Activated CD4-positive, alpha-beta T cell treated with anti-CD3 and anti-CD28 coated beads for 24 hours (primary cell): ENCODE data around the gene PRKACA.
A peak's percentile ranks its signal among the peaks of the same experiment; 100 is the strongest.
"Not testable (repeated sequence)": the region's sequence is repeated elsewhere in the genome, so short reads cannot be mapped to it uniquely, and the experiment has no call there.

Source experiments
- DNase-seq, 2 donors: peaks; one replicate each; pipeline ENCODE4 v3.0.0-alpha.2; 2020; ENCODE audit warnings: low read depth in 2 of 2

The PRKACA gene

DNA sequence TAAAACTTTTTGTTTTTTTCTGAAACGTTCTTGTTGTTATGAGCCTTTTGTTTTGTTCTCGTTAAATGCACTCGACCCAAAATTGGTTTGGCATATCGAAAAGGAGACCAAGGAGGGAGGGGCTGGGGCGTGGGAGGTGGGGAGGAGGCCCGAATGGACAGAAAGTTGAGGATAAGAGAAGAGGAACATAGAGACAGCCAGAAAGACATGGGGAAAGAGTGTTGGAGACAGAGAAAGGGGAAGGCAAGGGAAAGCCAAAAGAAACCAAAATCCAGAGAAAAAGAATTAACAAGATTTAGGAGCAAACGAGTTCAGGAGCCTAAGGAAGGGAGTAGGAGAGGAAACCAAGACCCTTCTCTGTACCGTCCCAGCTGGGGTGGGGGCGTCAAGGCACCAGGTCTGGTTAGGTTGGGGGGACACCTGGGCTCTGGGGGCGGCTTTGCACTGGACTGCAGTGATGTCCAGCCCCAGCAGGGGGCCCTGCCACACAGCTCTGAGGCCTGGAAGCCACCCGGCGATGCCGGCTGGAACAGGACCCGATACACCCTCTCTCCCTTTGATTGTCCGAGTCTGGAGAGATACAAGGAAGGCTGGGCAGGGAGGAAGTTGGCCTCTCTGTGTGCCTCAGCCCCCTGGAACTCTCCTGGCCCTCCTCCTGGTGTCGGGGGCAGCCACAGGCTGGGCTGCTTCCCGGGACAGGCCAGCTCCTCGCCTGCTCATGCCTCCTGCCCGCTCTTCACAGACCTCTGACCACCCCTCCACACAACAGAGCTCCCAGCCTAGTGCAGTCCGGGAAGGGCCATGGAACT is 30.4 kb upstream of the PRKACA start:
- peak; percentile 17 to 39 for DNase-seq

DNA sequence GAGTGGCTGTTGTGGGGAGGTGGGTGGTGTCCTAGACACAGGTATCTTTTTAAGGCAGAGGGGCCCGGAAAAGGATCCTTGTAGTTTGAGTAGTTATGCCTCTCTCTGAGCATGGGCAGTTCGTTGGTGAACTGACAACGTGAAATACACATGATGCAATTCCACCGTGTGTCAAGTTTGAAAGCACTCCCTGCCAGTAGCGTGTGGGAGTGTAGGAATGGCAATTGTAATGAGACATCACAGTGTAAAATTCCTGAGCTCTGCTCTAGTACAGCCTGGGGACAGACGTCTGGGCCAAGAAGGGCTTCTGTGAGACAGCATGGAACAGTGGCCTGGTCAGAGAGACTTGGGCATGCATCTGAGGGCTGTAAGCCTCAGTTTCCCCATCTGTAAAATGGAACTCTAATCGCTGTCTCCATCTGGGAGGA is 29.2 kb upstream of the PRKACA start:
- DNase-seq, result no peak

DNA sequence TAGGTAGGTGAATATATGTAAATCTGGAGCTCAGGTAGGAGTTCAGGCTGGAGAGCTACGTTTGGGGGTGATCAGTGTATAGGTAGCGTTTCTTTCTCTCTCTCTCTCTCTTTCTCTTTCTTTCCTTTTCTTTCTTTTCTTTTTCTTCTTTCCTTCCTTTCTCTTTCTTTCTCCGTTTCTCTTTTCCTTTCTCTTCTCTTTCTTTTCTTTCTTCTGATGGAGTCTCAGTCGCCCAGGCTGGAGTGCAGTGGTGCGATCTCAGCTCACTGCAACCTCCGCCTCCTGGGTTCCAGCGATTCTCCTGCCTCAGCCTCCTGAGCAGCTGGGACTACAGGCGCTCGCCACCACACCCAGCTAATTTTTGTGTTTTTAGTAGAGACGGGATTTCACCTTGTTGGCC is 28.6 kb upstream of the PRKACA start:
- not testable (repeated sequence) for DNase-seq

DNA sequence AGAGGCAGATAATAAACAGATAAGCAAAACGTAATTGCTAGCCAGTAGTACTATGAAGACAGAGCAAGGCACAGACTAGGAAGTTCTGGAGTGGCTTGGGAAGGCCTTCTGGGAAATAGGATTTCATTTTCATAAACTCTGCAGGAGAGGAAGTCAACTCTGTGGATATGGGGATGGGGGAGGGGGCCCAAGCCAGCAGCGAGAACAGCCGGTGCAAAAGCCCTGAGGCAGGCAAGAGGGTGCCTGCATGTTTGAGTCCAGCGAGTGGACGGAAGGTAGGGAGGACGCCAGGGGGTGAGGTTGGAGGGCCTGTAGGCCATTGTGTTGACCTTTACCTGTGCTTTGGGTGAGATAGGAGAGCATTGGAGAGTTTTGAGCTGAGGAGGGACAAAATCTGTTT is 27.8 kb upstream of the PRKACA start:
- DNase-seq, result no peak

DNA sequence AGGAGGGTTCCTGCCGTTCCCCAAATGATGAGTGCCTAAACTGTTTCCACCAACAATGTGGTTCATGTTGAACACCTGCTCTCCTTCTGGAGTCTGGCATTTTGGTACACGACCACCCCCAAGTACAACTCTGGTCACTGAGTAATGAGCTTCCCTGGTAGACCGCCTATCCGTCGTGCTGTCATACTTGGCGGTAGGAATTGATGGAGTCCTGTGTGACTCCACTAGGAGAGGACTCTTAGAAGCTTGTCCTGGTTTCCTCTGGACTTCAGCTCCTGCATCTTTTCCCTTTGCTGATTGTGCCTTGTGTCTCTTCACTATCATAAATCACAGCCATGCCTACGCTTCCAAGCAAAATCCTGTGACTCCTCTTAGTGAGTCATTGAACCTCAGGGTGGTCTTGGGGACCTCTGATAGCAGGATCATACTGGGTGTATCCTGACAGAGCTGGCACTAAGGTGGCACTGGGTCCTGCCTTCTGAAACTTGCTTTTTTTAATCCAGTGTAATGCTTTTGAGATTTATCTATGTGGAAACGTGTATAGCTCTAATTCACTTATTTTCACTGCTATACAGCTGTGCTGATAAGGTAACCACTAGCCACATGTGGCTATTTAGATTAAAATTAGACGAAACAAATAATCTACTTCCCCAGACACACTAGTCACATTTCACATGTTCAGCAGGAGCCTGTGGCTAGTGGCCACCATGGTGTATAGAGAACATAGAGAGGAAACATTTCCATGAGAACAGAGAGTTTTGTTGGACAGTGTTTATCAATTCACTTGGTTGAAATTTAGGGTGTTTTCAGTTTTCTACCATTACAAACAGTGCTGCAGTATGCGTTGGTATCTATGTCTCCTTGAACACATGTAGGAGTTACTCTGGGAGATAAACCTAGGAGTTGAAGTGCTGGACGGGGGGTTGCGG is 25.0 kb upstream of the PRKACA start:
- no peak for DNase-seq

DNA sequence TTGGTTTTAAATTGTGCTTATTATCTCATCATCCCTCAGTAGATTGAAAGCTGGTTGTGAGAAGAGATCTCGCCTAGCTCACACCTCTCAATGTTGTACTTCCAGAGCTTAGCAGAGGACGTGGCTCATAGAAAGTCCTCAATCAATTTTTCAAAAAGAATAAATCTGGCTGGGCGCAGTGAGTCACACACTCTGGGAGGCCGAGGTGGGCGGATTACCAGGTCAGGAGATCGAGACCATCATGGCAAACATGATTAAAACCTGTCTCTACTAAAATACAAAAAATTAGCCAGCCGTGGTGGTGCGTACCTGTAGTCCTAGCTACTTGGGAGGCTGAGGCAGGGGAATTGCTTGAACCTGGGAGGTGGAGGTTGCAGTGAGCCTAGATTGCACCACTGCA is 23.5 kb upstream of the PRKACA start:
- no peak for DNase-seq

DNA sequence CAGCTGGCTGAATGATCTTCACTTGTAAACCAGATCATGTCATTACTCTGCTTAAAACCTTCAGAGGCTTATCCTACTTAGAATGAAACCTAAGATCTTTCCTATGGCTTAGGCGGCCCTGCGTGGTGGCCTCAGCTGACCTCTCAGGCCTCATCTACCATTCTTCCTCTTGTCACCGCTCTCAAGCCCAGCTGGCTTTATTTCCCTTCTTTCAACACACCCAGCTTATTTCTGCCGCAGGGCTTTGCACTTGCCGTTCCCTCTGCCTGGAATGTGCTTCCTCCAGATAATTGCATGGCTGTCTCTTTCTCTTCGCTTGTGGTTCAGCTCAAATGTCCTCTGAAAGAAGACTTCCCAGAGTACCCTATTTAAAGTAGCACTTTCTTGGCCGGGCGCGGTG is 22.4 kb upstream of the PRKACA start:
- no peak for DNase-seq

DNA sequence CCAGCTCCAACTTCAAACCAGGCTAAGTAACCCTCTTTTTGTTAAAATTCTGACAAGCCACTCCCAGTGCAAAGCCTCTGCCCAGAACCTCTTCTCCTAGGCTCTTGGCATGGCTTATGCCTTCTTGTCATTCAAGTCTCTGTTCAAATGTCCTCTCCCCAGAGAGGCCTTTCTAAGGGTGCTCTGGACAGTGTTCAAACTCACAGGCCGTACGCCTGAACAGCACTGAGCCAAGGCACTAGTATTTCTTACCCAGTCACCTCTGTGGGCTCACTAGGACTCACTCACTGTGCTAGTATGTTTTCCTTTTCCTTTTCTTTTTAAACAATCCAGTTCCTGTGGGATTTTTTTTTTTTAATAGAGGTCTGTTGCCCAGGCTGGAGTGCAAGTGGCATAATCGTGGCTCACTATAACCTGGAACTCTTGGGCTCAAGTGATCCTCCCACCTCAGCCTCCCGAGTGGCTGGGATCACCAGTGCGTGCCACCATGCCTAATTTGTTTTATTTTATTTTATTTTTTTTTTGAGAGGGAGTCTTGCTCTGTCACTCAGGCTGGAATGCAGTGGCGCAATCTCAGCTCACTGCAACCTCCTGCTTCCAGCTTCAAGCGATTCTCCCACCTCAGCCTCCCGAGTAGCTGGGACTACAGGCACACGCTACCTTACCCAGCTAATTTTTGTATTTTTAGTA is 21.2 kb upstream of the PRKACA start:
- DNase-seq, result no peak

DNA sequence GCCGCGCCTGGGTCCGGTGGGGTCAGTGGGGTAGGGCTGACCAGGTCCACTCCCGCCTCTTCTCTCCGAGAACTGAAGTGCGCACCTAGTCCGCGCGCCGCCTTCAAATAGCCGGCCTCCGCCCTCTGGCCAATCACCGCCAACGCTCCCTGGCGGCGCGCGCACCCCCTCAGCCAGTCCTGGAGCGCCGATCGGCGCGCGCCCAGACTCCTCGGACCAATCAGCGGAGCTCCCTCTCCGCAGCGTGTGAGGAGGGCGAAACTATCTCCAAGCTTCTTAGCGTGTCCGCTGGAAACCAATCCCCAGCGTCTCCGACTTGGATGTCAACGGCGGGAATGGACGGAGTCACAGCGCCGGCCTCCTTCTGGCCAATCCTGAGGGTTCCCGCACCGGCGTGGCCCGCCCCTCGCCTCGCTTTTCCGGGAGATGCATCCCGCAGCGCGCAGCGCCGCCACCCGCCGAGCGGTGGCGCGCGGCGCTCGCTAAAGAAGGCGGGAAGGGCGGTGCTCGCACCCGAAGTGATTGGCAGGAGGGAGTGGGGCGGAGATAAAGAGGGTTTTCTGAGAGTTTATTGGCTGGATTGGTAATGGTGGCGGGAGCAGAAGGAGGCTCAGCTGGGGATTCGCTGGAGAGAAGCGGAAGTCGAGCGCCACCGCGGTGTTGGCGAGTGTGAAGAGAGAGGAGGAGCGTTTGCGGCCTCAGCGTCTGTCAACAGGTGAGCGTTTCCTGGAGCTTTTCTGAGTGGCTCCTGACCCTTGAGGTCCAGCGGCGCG is 19.1 kb upstream of the PRKACA start, which contains the start of gene ASF1B:
TSS of gene ASF1B (minus strand) at position 81 of the 773 bp plus-strand sequence. CDS start 133 bp downstream, outside the sequence.
- DNase-seq, result peak; percentile 93 to 94

DNA sequence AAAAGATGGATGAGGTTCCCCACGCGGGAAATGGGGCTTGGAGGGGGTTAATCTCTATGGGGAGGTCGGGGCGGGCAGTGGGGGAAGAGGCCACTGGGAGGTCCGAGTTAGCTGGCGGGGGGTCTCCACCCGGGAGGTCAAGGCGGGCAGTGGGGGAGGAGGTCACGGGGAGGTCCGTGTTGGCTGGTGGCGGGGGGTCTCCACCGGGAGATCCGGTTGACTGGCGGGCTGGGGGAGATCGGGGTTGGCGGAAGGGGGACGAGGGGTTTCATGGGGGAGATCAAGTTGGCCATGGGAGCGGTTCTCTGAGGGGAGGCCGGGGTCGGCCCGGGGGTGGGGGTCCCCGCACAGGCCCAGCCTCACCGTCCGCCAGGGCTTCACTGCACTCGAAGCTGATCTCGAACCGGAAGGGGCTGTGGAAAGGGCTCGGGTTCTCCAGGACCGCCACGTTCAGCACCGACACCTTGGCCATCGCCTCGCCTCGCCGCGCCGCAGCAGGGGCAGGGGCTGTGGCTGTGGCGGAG is 18.5 kb upstream of the PRKACA start:
- no peak for DNase-seq

DNA sequence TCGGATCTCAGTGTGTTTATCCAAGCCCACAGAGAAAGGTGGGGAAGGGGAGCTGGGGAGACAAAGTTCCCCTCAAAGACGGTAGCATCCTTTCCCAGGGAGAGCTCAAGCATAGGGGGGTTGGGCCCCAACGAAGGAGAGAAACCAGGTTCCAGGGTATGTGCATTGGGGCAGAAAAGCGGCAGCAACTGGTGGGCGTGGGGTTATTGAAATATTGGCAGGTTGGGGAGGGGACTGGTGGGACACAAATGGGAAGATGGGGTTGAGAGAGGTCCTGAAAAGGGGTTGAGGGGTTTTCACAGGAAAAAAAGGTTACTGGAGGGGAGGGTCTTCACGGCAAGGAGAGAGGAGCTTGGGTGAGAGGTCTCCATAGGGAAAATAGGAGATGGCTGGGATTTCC is 17.8 kb upstream of the PRKACA start:
- DNase-seq, result no peak

DNA sequence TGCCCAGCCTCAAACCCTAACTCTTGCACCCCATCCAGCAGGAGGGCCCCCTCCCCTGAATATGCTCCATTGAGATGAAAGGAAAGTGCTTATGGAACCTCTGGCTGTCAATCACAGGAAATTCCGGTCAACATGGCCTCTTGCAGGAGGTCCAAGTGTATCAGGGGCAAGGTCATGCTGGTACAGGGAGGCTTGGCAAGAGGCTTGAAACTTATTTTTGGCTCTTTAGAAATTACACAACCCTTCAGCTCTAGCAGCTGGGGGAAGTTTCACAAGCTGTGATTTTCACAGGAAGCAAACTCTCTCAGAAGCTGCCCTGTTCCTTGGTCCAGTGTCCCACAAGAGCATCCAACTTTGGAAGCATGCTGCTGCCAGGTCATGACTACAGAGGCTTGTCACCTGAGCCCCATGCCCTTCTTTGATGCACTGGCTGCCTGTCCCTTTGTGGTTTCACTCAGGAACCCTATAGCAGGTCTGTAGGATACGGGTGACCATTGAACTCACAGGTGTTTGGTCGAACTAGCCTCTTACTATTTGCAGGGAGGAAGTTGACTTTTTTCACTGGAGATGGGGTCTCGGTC is 10.5 kb upstream of the PRKACA start:
- no peak for DNase-seq

DNA sequence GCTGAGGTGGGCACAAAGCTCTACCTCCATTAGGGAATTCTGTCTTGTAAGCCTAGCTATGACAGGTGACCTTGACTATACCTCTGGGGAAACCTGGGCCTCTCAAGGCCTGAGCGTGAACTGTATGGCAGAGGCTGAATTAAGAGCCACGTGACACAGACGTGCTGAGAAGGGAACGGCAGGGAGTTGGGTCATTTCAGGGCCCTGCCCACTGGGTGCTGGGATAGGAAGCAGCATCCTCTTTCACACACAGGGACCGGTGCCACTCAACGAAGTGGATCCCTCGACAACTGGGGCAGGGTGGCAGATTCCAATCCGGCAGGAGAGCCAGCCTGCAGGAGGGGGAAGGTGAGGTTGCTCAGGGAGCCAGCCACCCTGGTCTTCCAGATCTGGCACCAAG is 9.6 kb upstream of the PRKACA start:
- DNase-seq, result no peak

DNA sequence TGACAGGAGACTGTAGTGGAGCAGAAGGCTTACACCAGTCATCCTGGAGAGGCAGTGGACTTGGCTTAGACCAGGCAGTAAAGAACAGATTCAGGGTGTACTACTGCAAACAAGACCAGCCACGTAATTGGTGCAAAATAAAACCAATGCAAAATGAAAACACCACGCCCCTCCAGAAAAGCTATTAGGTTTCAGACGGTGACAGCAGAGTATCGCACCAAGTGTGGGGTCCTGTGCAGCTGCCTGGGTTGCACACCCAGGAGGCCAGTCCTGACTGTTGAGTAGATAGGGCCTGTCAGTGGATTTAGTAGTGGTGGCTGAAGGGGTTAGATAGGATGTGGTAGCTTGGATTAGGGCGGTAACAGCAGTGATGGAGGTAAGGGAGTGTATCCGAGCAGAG is 5.4 kb upstream of the PRKACA start:
- DNase-seq, result no peak

DNA sequence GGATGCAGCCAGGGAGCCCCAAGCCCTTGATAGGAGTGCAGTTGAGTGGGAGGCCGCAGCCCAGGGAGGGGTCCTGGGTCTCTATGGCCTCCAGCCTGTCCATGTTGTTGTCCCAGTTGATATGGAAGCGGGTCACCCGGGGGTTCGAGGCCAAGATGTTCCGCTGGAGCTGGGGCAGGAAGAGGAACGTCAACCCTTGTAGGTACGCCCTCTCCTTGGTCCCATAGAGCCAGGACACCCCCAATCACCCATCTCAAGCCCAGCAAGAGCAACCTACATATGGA is 2.9 kb upstream of the PRKACA start:
- DNase-seq, result no peak

DNA sequence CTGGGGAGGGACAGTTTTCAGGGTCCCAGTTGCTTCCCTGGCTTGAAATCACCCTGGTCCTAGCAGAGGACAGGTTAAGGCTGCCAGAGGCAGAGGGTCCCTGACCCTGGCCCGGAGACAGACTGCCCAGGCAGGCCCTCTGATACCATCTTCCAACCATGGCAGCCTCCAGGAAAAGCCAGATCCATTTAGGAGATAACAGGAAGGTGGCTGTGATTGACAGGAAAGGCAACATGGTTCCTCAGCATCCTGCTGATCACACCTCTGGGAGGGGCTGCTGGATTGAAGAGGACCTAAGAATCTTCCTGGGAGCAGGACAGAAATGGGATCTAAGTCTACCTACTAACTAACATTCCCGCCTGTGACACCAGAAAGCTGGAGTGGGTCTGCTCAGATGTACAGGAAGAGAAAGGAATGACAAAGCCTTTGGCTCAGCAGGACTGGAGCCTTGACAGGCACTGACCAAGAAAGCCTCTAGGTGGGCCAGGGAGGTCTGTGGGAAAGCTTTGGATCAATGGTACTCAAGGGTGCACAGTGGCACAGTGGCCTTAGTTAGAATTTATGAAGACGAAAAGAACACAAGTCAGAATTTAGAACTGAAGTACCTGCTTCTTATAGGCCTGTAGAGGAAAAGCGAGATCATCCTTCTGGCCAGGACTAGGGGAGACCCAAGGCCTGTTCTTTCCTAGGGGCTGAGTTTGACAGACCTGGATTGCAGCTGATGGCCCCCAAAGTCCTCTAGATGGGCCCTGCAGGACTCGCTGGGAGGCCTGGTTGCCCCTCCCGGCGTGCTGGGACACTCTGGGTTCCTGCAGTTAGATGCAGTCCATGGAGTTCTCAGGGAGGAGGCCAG is 2.3 kb upstream of the PRKACA start:
- no peak for DNase-seq

DNA sequence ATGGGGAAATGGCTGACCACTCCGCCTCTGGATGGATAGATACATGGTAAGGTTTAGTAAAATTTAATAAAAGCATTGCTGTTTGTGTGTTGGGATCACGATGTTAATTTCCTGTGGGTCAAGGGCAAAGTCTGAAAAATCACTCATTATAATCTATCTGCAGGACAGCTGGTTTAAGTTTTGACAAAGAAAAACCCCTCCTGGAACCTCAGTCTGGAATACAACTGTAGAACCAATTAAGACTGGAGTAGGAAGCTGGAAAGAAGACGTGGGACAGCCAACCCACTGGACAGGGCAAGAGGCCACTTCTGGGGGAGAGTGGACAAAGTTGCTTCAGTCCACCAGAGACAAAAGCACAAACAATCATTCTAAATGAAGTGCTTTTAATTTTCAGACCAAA is 1.6 kb upstream of the PRKACA start:
- DNase-seq, result no peak

DNA sequence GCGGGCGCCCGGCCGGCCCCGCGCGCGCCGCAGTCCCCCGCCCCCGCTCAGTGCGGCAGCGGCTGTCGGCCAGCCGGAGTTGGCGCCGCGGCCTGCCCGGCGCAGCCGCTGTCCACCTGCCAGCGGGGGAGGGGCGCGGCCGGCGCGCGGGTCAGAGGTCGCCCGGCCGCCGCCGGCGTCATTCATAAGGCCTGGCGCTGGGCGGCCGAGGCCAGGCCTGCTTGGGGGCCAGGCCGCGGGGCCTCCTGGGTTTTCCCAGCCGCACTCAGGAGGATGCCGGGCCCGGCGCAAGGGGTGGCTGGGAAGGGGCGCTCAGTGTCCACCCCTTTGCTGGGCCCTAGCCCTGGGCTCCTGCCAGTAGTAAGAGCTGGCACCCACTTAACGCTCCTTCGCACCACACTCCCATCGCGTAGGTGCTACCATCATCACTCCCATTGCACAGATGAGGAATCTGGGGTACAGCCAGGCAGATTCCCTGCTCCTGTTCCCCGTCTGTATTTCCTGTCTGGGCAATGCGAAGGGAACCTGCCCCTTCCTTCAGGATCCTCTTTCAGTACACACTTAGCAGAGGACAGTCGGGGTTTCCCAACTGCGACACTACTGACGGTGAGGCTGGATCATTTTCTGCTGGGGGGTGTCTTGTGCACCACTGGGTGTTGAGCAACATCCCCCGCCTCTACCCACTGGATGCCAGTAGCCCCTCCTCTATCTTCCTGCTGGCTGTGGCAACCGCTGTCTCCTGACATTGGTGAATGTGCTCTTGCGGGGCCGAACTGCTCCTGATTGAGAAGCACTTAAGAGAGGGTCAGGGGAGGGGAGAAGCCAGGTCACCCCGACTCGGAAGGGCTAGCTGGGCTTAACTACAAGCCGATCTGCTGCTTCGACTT is 846 bp upstream of the PRKACA start:
- DNase-seq, result no peak
